HG03095 (cell line): Measurements from ENCODE around the gene CDH22.

Experiments used
- ATAC-seq: cut with Tn5 transposase; IDR thresholded peaks from one replicate; pipeline ENCODE4 v1.9.1; 2021; ENCODE audit warnings: moderate library complexity; ENCODE audit not compliant: unreplicated experiment

The CDH22 gene

GRCh38 chr20:46200582-46201570 is 107.4 kb downstream of the CDH22 start:
- ATAC-seq, result no peak

DNA sequence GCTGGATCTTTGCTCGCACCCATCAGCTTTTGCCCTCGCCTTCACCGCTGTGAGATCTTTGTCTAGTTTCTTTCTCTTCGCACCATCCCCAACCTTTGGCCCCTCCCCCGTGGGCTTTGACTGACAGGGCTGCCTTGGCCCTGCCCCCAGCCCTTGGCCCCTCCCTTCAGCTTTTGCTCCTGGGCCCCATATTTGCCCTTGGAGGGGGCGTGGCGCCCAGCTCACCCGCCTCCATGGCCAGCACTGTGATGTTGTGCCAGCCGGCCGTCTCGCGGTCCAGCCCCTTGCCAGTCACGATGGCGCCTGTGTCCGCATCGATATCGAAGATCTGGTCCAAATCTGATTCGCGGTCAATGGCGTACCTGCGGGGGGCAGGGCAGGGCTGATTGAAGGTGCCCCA is 109.1 kb downstream of the CDH22 start:
- no peak for ATAC-seq

DNA sequence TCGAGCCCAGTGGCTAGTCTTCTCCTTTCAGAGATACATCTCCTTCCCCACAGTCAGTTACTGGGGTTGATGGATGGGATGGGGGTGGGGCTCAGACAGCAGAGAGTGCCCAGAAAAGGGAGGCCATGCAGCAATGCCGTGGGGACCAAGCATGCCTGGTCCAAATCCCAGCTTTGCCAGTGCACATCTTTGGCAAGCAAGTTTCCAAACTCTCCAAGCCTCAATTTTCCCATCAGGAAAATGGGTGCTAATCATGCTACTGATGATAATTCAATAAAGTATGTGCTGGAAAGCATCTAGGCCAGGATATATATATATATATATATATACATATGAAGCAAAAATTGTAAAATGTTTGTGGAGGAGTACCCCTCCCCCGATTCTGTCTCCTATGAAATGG is 111.3 kb downstream of the CDH22 start:
- ATAC-seq, result no peak

- ATAC-seq, result no peak
Observed at GRCh38 chr20:46195264-46196036, 112.8 kb downstream of the CDH22 start.

DNA sequence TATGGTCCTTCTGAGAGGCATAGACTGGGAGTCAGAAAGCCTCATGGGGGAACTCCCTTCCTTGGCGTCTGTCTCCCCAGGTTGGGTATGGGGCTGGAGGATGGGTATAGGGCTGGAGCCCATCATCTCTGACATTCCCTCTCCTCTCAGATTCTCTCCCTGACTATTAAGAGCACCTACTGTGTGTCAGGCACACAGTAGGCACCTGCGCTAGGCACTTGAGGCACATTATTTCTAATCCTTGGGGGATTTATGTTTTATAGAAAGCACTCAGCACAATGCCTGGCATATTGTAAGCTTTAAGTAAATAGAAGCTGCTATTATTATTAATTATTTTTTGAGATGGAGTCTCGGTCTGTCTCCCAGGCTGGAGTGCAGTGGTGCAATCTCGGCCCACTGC is 113.9 kb downstream of the CDH22 start:
- no peak for ATAC-seq

- no peak for ATAC-seq
Observed at GRCh38 chr20:46192376-46192944, 115.8 kb downstream of the CDH22 start.

- no peak for ATAC-seq
Observed at GRCh38 chr20:46191611-46192010, 116.7 kb downstream of the CDH22 start.

DNA sequence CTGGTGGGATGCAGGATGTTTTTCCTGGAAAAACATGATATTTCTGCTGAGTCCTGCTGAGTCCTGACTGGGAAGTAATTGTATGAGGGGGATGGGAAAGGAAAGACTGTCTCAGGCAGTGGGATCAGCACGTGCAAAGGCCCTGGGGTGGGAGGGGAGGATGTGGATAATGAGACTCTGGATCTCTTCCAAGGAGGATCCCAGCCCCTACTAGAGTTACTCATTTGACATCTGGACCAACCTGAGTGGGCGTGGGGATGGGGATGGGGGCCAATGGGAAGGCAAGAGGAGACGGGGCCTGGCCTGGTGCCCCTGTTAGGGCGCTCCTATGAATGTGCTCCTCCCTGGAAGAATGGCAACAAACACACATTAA is 117.1 kb downstream of the CDH22 start:
- ATAC-seq, result no peak

DNA sequence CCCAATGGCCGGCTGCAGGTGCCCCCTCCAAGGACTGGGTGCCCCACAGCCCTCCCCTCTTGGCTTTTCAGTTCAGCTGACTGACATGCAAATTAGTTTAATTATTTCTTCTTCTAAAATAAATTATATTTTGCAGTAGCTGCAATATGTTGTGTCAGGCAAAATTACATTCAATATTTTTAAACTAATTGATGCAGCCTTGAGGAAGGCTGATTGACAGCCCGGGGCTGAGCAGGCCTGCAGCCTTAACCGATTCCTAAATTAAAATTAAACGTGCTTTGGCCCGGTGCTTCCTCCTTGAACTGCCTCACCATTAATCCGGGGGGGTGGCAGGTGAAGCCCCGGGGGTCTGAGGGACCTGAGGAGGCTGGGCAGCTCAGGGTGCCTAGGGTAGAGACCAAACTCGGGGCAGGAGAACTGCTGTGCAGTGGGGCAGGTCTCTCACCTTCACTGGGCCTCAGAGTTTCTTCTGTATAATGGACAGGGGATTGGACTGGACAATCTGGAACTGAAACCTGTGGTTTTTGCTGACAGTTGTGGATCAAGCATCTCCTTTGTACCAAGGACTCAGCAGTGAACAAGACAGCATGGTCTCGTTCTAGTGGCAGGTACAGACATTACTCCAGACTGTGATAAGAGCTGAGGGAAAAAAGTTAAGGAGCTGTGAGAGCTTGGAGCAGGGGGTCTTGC is 117.7 kb downstream of the CDH22 start:
- ATAC-seq, result no peak

DNA sequence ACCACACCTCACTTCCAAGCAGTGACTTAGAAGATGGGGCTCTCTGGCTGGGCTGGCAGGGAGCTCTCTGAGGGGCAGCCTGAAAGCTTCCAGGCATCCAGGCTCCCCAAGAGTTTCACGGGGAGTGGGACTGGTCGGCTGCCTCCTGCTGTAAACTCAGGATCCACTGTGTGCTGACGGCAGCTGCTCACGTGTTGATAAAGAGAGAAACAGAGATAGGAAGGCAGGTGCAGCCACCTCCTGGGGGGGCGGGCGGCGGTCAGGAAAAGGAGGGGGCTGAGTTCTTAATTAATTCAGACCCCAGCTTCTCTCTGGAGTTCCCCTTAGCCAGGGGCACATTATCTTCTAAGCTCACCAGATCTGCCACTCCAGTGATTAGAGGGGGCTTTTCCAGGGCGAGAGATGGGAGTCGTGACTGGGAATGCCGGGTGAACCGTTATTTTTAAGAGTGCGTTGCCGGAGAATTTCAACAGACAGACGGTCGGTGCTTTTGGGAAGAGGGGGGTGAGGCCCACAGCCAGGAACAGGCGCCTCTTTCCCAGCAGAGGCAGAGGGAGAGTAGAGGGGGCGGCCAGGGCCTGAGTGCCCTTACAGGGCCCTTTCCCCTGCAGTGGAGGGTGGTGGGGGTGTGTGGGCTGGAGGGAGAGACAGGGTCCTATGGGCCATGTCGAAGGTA is 119.3 kb downstream of the CDH22 start:
- no peak for ATAC-seq

GRCh38 chr20:46186210-46186609 is 122.1 kb downstream of the CDH22 start:
- no peak for ATAC-seq

DNA sequence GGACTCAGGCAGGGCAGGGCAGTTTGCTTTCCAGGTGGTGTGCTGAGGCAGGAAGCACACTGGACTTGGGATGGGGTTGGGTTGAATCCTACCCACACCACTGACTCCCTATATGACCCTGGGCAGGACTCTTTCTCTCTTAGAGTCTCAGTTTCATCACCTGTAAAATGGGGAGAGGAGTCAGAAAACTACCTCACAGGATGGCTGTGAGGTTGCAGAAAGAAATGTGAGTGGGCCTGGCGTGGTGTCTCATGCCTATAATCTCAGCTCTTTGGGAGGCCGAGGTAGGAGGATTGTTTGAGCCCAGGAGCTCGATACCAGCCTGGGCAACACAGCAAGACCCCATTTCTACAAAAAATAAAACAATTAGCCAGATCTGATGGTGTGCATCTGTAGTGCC is 122.9 kb downstream of the CDH22 start:
- ATAC-seq, result no peak

- ATAC-seq, result no peak
Observed at GRCh38 chr20:46183768-46184167, 124.5 kb downstream of the CDH22 start.

DNA sequence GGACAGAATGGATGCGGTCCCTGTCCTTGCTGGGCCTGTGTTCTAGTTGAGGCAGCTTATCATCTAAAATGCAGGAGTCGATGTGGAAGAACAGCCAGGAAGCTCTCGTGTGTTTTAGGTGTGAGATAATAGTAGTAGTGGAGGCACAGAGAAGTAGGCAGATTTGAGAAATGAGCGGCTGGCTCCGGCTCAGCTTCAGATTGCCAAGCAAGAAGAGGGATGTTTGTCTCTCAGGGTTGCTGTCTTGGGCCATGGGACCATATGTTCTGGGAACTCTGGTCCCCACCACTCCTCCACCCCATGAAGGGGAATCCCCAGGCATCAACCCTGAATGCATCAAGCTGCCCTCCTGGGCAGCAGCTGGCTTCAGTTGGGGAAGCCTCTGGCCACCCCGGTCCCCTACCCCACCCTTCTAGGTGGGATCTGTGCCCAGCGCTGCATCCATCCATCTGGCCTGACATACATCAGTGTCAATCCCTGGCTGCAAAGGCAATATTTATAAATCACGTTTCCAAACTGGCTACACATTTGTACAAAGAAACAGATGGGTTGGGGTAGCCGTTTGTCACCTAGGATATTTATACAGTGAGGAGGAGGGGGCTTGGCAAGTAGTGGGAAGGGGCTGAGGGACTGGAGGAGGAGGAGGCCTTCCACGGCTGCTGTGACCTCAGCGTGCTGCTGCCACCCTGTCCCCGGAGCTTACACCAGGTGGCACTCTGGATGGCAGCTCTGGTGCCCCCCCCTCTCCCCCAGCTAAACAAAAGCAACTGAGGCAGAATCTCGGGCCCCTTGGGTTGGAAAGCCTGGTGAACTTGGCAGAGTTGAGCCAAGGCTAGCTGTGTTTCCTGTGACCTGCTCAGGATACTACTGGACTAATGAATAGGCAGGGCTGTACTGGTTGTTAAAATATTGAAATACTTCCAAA is 125.8 kb downstream of the CDH22 start:
- ATAC-seq, result no peak

- ATAC-seq, result no peak
Observed at GRCh38 chr20:46179862-46180261, 128.4 kb downstream of the CDH22 start.

DNA sequence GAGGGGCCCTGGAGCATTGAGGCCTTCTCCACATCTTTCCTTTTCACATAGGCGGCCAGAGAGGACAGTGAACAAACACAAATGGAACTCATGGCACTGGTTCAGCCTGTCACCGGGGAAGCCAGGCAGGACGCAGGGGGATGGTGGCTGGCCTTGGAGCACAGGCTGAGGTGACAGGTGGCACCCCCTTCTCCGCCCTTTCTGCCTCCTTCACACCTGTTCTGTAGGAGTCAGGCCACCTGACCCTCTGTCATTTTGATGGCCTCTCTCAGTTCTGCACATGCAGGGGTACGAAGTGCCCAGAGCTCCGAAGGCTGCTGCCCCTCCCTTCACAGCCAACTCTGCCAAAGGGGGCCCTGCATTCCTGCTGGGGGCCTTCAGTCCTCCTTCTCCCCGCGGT is 129.4 kb downstream of the CDH22 start:
- ATAC-seq, result no peak

DNA sequence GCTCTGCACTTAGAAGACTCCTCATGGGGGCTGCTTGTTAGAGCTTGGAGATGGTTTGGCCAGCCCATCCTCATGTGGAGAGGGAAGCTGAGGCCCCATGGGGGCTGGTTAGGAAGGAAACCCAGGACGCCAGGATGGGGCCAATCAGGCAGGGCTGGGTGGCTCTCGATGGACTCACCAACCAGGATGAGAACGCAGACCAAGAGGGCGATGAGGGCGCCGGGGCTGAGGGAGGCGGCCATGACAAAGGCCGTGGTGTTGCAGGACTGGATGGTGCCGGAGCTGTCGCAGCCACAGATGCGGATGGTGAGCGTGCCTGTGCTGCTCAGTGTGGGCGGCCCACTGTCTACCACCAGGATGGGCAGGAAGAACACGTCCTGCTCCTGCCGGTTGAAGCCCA is 130.5 kb downstream of the CDH22 start:
- no peak for ATAC-seq

DNA sequence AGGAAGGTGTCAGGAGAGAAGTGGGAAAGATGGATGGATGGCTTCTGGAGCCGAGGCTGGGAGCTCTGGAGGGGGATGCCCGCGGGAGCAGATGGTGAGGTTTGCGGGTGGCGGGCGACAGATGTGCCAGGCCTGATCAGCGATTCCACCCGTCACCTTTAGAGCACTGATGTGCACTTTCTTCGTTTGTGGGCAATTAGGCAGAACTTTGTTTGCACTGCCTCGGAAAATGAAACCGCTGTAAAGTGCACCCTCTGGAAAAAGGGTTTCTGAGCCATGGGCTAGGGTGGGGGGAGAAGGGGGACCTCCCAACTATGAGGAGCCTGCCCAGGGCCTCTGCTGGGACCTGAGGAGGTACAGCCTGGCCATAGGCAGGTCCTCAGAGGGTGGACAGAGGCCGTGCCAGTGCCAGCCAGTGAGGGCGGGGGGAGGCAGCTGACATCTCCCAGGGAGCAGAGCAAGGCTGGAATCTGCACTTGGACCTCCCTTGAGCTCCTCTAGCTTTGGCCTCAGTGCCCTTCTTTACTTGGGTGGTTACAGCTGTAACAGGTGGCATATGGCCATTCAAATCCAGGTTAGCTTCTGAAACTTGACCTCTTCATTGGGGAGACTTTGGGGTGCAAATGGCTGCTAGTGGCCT is 131.4 kb downstream of the CDH22 start:
- ATAC-seq, result no peak

GRCh38 chr20:46175127-46175494 is 133.2 kb downstream of the CDH22 start:
- ATAC-seq, result no peak
